Hindlimb muscle (tissue), 1 donor: ENCODE data around the gene SETD4. TPM values are rescaled to one million over a fixed set of nuclear protein-coding genes. Genes with fewer than 3 reads are reported as not detected.
"Not testable (repeated sequence)": the region's sequence is repeated elsewhere in the genome, so short reads cannot be mapped to it uniquely, and the experiment has no call there.

Experiments
- DNase-seq: peaks from one replicate; pipeline ENCODE4 v3.0.0-alpha.2; 2013
- polyA plus RNA-seq: library from polyadenylated mRNA; unstranded; fragments of 120-200 nt; gene quantifications from one replicate; pipeline ENCODE4 v1.2.1, GENCODE V29; 2013; ENCODE audit not compliant: insufficient read length

SETD4 gene
- polyA plus RNA-seq, 1 donor = 19.8 TPM

- no peak for DNase-seq
Observed at GRCh38 chr21:36077758-36078157, 17.4 kb upstream of the SETD4 start.

- DNase-seq = no peak
Observed at GRCh38 chr21:36076878-36077655, 16.7 kb upstream of the SETD4 start.

- DNase-seq = no peak
Observed at GRCh38 chr21:36075953-36076352, 15.6 kb upstream of the SETD4 start.

GRCh38 chr21:36075171-36075570 is 14.8 kb upstream of the SETD4 start:
- DNase-seq = no peak

- DNase-seq = not testable (repeated sequence)
Observed at GRCh38 chr21:36073911-36074310, 13.6 kb upstream of the SETD4 start.

- DNase-seq = no peak
Observed at GRCh38 chr21:36073181-36073580, 12.9 kb upstream of the SETD4 start.

GRCh38 chr21:36072453-36073162 is 12.3 kb upstream of the SETD4 start:
- DNase-seq = no peak

- DNase-seq = no peak
Observed at GRCh38 chr21:36070999-36071398, 10.7 kb upstream of the SETD4 start.

GRCh38 chr21:36069713-36070583 is 9.6 kb upstream of the SETD4 start, which contains the start of gene CBR1:
Gene CBR1 (plus strand): TSS chr21:36070024. CDS start chr21:36070116, 92 bp downstream.
- DNase-seq = peak; percentile 88

- no peak for DNase-seq
Observed at GRCh38 chr21:36068748-36069398, 8.5 kb upstream of the SETD4 start.

GRCh38 chr21:36065497-36066036 is 5.2 kb upstream of the SETD4 start:
- no peak for DNase-seq

GRCh38 chr21:36064085-36064460 is 3.7 kb upstream of the SETD4 start:
- no peak for DNase-seq

GRCh38 chr21:36063375-36064084 is 3.2 kb upstream of the SETD4 start:
- DNase-seq = no peak

GRCh38 chr21:36061445-36061844 is 1.1 kb upstream of the SETD4 start:
- DNase-seq = no peak

GRCh38 chr21:36059823-36060158 is 535 bp downstream of the SETD4 start:
- no peak for DNase-seq

GRCh38 chr21:36055551-36055950 is 4.8 kb downstream of the SETD4 start:
- no peak for DNase-seq

GRCh38 chr21:36053715-36054062 is 6.6 kb downstream of the SETD4 start:
- DNase-seq = no peak

- DNase-seq = no peak
Observed at GRCh38 chr21:36052860-36053714, 7.2 kb downstream of the SETD4 start.

GRCh38 chr21:36048357-36048756 is 12.0 kb downstream of the SETD4 start:
- DNase-seq = no peak

- DNase-seq = no peak
Observed at GRCh38 chr21:36047139-36047538, 13.2 kb downstream of the SETD4 start.

- DNase-seq = no peak
Observed at GRCh38 chr21:36045993-36046392, 14.3 kb downstream of the SETD4 start.
